Left lung (tissue), 10 donors: Measurements from ENCODE around the gene ZNF185. TPM values are rescaled to one million over a fixed set of nuclear protein-coding genes. Genes with fewer than 3 reads are reported as not detected.

Experiments used
- ATAC-seq: fragments of 200-7000 bp; cut with Tn5 transposase; one replicate; pipeline ENCODE4 v1.9.1; 2020; ENCODE audit warnings: moderate library complexity
- DNase-seq, 4 donors: peaks; one replicate each; pipeline ENCODE4 v3.0.0-alpha.2; 2013 to 2020
- H3K27ac ChIP-seq, 2 donors: fragments of 200-600 bp; sonication (generic) in 1 of 2; one replicate each; pipeline versions ENCODE4 v1.5.0 to v1.8.0; 2020 to 2021
- H3K27me3 ChIP-seq, 2 donors: fragments of 200-600 bp; sonication (generic) in 1 of 2; one replicate each; pipeline versions ENCODE4 v1.5.0 to v1.8.0; 2020 to 2021
- H3K36me3 ChIP-seq, 2 donors: fragments of 200-600 bp; sonication (generic) in 1 of 2; one replicate each; pipeline versions ENCODE4 v1.5.0 to v1.8.0; 2020 to 2021
- H3K4me1 ChIP-seq, 2 donors: fragments of 200-600 bp; one replicate each; pipeline ENCODE4 v1.8.0; 2021
- H3K4me3 ChIP-seq, 2 donors: fragments of 200-600 bp; sonication (generic) in 1 of 2; one replicate each; pipeline versions ENCODE4 v1.5.0 to v1.8.0; 2020 to 2021; ENCODE audit warnings: mild to moderate bottlenecking in 1 of 2
- H3K9me3 ChIP-seq, 2 donors: fragments of 200-600 bp; sonication (generic) in 1 of 2; one replicate each; pipeline versions ENCODE4 v1.5.0 to v1.8.0; 2020 to 2021
- CTCF ChIP-seq, 2 donors: fragments of 200-600 bp; sonication (generic) in 1 of 2; IDR thresholded peaks; one replicate each; pipeline versions ENCODE4 v1.5.0 to v1.8.0; 2021; ENCODE audit warnings: antibody characterized with exemption in 2 of 2
- intact Hi-C, 2 donors: fragments of 100-400 bp; cut with DNase I; formaldehyde crosslinking; loops; one replicate each; pipeline versions ENCODE4 v1.11.2 to v1.14.2; 2022
- polyA plus RNA-seq, 6 donors: library from polyadenylated mRNA; unstranded; fragments of 120-200 nt; gene quantifications; one replicate each; pipeline ENCODE4 v1.2.1, GENCODE V29; 2013; ENCODE audit not compliant: insufficient read length in 6 of 6
- total RNA-seq, 2 donors: library from RNA; stranded (reverse); fragmentation: NEBNext Ultra II Directional; extraction: Animal tissue kit (Norgen Biotek cat#: 25700); gene quantifications; one replicate each; pipeline ENCODE4 v1.2.1, GENCODE V29; 2021
- donor health status: DM: no; HTN: yes; CAD: no.
- donor health status: DM: no; HTN: no; CAD: no.

Gene ZNF185
- total and polyA plus RNA-seq, 8 donors: 11.5 to 26.2 (median 20.0) TPM

- H3K27me3 ChIP-seq: no peaks in the 10 kb centered on the region
- intact Hi-C loops: no loop called here
- ATAC-seq (peak; percentile 70), DNase-seq (peak in 1 of 4 donors; percentile 30)
- H3K36me3 ChIP-seq: no peaks in the 10 kb centered on the region
- H3K27ac ChIP-seq: no peak overlapping the region
- no peaks in the 10 kb centered on the region for H3K4me1 ChIP-seq
- TF ChIP-seq CTCF (IDR thresholded peaks at IDR 0.05): no peak
- H3K9me3 ChIP-seq: no peaks in the 10 kb centered on the region
- H3K4me3 ChIP-seq: no peak overlapping the region
These were observed 28.4 kb downstream of the ZNF185 start for GRCh38 chrX:152926279-152926678.

DNA sequence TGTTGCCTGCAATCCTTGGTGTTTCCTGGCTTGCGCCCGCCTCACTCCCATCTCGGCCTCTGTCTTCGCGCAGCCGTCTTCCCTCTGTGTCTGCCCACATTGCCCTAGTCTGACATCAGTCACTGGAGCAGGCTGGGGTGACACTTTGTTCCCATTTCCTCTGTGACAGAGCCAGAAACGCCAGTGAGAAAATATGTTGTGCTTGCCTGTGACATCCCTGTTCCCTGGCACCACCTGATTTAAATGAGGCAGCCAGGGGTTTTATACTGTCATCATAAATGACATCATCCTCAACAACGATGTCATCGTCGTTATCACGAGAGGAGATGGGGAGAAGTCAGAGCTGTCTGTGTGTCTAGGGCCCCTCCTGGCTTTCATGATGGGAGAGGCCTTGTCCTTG, 29.1 kb downstream of the ZNF185 start:
- Histone ChIP-seq H3K36me3 (no peaks in the 10 kb centered on the region), H3K27ac (no peak overlapping the region), H3K4me3 (no peak overlapping the region), H3K9me3 (no peaks in the 10 kb centered on the region), H3K4me1 (no peaks in the 10 kb centered on the region), H3K27me3 (no peaks in the 10 kb centered on the region)
- ATAC-seq (no peak), DNase-seq (no peak)
- no peak for TF ChIP-seq CTCF (IDR thresholded peaks at IDR 0.05)
- intact Hi-C loops: no loop called here

DNA sequence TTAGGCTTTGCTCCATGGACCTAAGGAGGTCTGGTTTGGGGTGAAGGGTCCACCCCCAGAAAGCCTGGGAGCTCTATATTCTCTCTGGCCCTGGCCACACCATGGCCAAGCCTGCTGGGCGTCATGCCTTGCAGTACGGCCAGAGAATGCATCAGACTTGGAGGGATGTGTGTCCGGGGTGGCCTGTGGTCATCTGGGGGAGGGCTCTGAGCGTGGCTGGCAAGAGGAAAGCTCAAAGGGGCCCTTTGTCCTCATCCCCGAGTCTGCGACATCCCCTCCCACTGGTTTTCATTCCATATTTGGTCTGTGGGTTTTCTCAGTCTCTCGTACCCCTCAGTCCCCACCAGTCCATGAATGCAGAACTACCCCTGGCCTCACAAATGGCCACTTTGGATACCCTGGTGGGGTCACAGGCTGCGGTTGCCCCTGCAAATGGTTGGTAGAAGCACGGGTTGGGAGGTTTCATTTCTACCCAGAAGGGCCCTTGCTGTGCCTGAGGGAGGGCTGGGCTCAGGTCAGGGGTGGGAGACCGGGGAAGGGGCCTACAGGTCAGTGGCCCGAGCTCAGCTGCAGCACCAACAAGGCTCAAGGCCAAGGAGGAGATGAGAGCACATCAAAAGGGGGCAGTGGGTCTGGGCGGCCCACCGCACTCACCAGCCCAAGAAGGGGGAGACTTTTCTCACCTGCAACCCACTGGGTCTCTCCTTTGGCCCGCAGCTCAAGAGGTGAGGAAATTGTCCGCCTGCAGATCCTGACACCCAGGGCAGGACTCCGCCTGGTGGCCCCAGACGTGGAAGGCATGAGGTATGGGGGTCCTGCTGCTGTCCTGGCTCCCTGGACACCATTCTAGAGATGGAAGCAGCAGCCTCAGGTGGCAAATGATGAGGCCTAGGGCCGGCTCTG, 30.2 kb downstream of the ZNF185 start:
- TF ChIP-seq CTCF (IDR thresholded peaks at IDR 0.05): no peak
- H3K27me3 ChIP-seq: no peaks in the 10 kb centered on the region
- ATAC-seq: no peak

GRCh38 chrX:152928761-152929400, 31.0 kb downstream of the ZNF185 start:
- TF ChIP-seq CTCF (IDR thresholded peaks at IDR 0.05): no peak
- no peaks in the 10 kb centered on the region for H3K36me3 ChIP-seq
- H3K27ac ChIP-seq: no peak overlapping the region
- intact Hi-C loops: no loop called here
- no peaks in the 10 kb centered on the region for H3K27me3 ChIP-seq
- DNase-seq: no peak
- H3K9me3 ChIP-seq: no peaks in the 10 kb centered on the region
- no peak overlapping the region for H3K4me3 ChIP-seq
- ATAC-seq: no peak
- H3K4me1 ChIP-seq: no peaks in the 10 kb centered on the region

More for the DNA sequence above, 30.2 kb downstream of the ZNF185 start:
- intact Hi-C loops: no loop called here
- H3K4me1 ChIP-seq: no peaks in the 10 kb centered on the region
- H3K4me3 ChIP-seq: no peak overlapping the region
- no peaks in the 10 kb centered on the region for H3K36me3 ChIP-seq
- no peak for DNase-seq
- H3K27ac ChIP-seq: no peak overlapping the region
- no peaks in the 10 kb centered on the region for H3K9me3 ChIP-seq

GRCh38 chrX:152929898-152930297, 32.0 kb downstream of the ZNF185 start:
- TF ChIP-seq CTCF (IDR thresholded peaks at IDR 0.05): no peak
- intact Hi-C loops: no loop called here
- no peak overlapping the region for H3K27ac ChIP-seq

More at GRCh38 chrX:152929898-152930297, 32.0 kb downstream of the ZNF185 start:
- H3K27me3 ChIP-seq: no peaks in the 10 kb centered on the region
- no peaks in the 10 kb centered on the region for H3K36me3 ChIP-seq
- ATAC-seq (no peak), DNase-seq (peak in 1 of 4 donors; percentile 7)
- H3K4me1 ChIP-seq: no peaks in the 10 kb centered on the region
- H3K4me3 ChIP-seq: no peak overlapping the region
- no peaks in the 10 kb centered on the region for H3K9me3 ChIP-seq
